Measurements from ENCODE around the gene IGDCC3.
"Not testable (repeated sequence)": the region's sequence is repeated elsewhere in the genome, so short reads cannot be mapped to it uniquely, and the experiment has no call there.

- not testable (repeated sequence) for TF ChIP-seq FOXK1 (CRISPR knock-in tag; IDR thresholded peaks at IDR 0.05); MLX (CRISPR knock-in tag; IDR thresholded peaks at IDR 0.05); ZNF416 (CRISPR knock-in tag; IDR thresholded peaks at IDR 0.05); CTCF (IDR thresholded peaks at IDR 0.05); STAT6 (CRISPR knock-in tag; conservative IDR thresholded peaks at IDR 0.05; ENCODE audit: low read depth); E2F4 (CRISPR knock-in tag; IDR thresholded peaks at IDR 0.05; ENCODE audit: borderline replicate concordance, low read depth); ZNF138 (CRISPR knock-in tag; conservative IDR thresholded peaks at IDR 0.05)
Measured at GRCh38 chr15:65351972-65352371, 25.8 kb downstream of the IGDCC3 start.
